Activated B cell treated with CpG ODN at 0.5 μM for 24 hours (primary cell): ENCODE results near the gene PPP1R1C. TPM values are rescaled to one million over a fixed set of nuclear protein-coding genes. Genes with fewer than 3 reads are reported as not detected.

Experiments used
- ATAC-seq: fragments of 200-7000 bp; cut with Tn5 transposase; one replicate; pipeline ENCODE4 v1.10.0; 2021; ENCODE audit warnings: low read depth, mild to moderate bottlenecking, moderate library complexity
- CTCF ChIA-PET: fragments of 350-600 bp; sonication (Branson Sonifier 250); formaldehyde crosslinking; loops from one replicate; lab custom pipeline; 2021; ENCODE audit warnings: antibody characterized with exemption; lab: Charles Lee
- POLR2A ChIA-PET: fragments of 350-600 bp; sonication (Branson Sonifier 250); formaldehyde crosslinking; loops from one replicate; lab custom pipeline; 2021; ENCODE audit warnings: antibody characterized with exemption; lab: Charles Lee
- DNase-seq: peaks from one replicate; pipeline ENCODE4 v3.0.0; 2022
- H3K27ac Mint-ChIP-seq: one replicate; pipeline ENCODE4 v1.8.0; 2020; ENCODE audit warnings: mixed read lengths
- H3K27me3 Mint-ChIP-seq: one replicate; pipeline ENCODE4 v1.8.0; 2021; ENCODE audit warnings: mixed read lengths
- H3K36me3 Mint-ChIP-seq: one replicate; pipeline ENCODE4 v1.8.0; 2021; ENCODE audit warnings: low read depth, mixed read lengths
- H3K4me1 Mint-ChIP-seq: one replicate; pipeline ENCODE4 v1.8.0; 2021; ENCODE audit warnings: mixed read lengths
- H3K4me3 Mint-ChIP-seq: one replicate; pipeline ENCODE4 v1.8.0; 2020; ENCODE audit warnings: mild to moderate bottlenecking, mixed read lengths
- H3K9me3 Mint-ChIP-seq: one replicate; pipeline ENCODE4 v1.8.0; 2020; ENCODE audit warnings: mixed read lengths
- intact Hi-C: fragments of 100-400 bp; cut with micrococcal nuclease; formaldehyde crosslinking; loops from one replicate; pipeline ENCODE4 v1.15.1; 2024
- total RNA-seq: library from RNA; stranded (reverse); gene quantifications from 2 replicates; pipeline ENCODE4 v1.2.3, GENCODE V29; 2022
- TF ChIP-seq, protein P1 (sequence below): fragments of 200-600 bp; IDR thresholded peaks from one replicate; pipeline ENCODE4 v1.8.0; 2022; ENCODE audit warnings: antibody characterized with exemption, mild to moderate bottlenecking

Gene PPP1R1C
- total RNA-seq, 1 donor from 2014 or later, result not detected

GRCh38 chr2:181971032-181971431 is 14.6 kb upstream of the PPP1R1C start:
- ChIA-PET CTCF (interaction anchor here (0.5 to 1.4 kb wide), 4 partner anchors 107 to 322 kb away, joined by 3 to 7 read pairs (median 4); no protein-coding TSS in a partner anchor), POLR2A (no interaction called here)
- no peak for DNase-seq
- intact Hi-C loops, result no loop called here
- Mint-ChIP-seq H3K36me3 (no peaks in the 10 kb centered on the region), H3K27ac (no peak overlapping the region), H3K4me1 (peaks cover 4% of the 10 kb centered on the region), H3K9me3 (no peaks in the 10 kb centered on the region), H3K4me3 (no peak overlapping the region), H3K27me3 (peaks cover 2% of the 10 kb centered on the region)
- no peak for ATAC-seq
- TF ChIP-seq, protein P1, sequence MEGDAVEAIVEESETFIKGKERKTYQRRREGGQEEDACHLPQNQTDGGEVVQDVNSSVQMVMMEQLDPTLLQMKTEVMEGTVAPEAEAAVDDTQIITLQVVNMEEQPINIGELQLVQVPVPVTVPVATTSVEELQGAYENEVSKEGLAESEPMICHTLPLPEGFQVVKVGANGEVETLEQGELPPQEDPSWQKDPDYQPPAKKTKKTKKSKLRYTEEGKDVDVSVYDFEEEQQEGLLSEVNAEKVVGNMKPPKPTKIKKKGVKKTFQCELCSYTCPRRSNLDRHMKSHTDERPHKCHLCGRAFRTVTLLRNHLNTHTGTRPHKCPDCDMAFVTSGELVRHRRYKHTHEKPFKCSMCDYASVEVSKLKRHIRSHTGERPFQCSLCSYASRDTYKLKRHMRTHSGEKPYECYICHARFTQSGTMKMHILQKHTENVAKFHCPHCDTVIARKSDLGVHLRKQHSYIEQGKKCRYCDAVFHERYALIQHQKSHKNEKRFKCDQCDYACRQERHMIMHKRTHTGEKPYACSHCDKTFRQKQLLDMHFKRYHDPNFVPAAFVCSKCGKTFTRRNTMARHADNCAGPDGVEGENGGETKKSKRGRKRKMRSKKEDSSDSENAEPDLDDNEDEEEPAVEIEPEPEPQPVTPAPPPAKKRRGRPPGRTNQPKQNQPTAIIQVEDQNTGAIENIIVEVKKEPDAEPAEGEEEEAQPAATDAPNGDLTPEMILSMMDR, result no peak

DNA sequence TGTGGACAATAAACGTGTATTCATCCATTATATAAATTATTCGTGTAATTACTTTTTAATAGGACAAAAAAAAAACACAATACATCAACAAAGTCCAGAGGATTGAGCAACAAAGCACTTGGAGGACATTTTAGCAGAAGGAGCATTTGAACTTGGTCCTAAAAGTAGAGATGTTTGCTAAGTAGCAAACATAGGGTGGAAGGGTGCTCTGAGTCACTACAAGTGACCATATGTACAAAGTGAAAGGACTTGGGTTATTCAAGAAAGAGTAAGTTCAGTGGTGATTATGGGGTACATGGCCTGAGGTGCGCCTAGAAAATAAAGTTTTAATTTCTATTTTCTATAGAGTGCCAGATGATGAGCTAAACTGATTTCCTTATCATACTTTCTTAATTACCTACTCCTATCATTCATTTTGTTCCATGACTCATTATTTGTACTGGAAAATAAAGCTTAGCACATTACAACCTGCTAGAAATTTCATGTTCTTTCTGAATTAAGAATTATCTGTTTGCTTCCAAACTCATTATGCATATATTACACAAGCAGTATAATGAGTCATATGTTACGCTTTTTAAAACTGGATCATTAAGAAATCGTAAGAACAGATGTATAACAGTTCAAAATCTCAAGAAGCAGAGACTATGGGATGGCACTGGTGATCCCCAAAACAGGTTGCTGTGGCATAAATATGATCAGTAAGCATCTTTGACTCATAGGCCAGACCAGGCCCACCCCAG is 13.1 kb upstream of the PPP1R1C start:
- Mint-ChIP-seq H3K4me3 (no peak overlapping the region), H3K27ac (no peak overlapping the region), H3K27me3 (peaks cover 4% of the 10 kb centered on the region), H3K36me3 (no peaks in the 10 kb centered on the region), H3K4me1 (peaks cover 2% of the 10 kb centered on the region), H3K9me3 (no peaks in the 10 kb centered on the region)
- intact Hi-C loops, result no loop called here
- CTCF ChIA-PET, result no interaction called here
- ATAC-seq (no peak), DNase-seq (no peak)
- TF ChIP-seq, protein P1, result no peak
- POLR2A ChIA-PET, result no interaction called here

- H3K9me3 Mint-ChIP-seq, result no peaks in the 10 kb centered on the region
- ChIA-PET CTCF (no interaction called here), POLR2A (no interaction called here)
- ATAC-seq (no peak), DNase-seq (no peak)
- no peak overlapping the region for H3K4me3 Mint-ChIP-seq
- H3K27ac Mint-ChIP-seq, result no peak overlapping the region
- H3K4me1 Mint-ChIP-seq, result peaks cover 9% of the 10 kb centered on the region
- H3K36me3 Mint-ChIP-seq, result no peaks in the 10 kb centered on the region
- peaks cover 4% of the 10 kb centered on the region for H3K27me3 Mint-ChIP-seq
- TF ChIP-seq, protein P1, result no peak
- intact Hi-C loops, result no loop called here
These were observed 12.4 kb upstream of the PPP1R1C start for GRCh38 chr2:181973171-181973783.

DNA sequence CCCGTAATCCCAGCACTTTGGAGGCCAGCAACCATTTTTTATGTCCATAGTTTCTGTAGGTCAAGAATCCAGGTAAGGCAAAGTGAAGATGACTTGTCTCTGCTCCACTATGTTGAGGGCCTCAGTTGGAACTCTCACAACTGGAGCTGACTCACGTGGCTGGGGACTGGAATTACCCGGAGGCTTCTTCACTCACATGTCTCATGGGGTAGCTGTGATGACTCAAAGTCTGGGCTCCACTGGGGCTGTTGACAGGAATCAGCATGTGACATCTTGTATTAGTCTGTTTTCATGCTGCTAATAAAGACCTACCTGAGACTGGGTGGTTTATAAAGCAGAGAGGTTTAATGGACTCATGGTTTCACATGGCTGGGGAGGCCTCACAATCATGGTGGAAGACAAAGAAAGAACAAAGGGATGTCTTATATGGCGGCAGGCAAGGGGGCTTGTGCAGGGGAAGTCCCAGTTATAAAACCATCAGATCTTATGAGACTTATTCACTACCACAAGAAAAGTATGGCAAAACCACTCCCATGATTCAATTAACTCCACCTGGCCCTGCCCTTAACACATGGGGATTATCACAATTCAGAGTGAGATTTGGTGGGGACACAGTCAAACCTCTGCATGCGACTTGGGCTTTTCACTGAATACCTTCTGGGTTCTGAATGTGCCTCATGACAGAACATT is 7.8 kb upstream of the PPP1R1C start:
- no peaks in the 10 kb centered on the region for H3K9me3 Mint-ChIP-seq
- no peak overlapping the region for H3K4me3 Mint-ChIP-seq
- peak overlapping the region; percentile 30 for H3K27ac Mint-ChIP-seq
- CTCF ChIA-PET, result no interaction called here
- intact Hi-C loops, result no loop called here
- ATAC-seq (peak; percentile 74), DNase-seq (no peak)
- POLR2A ChIA-PET, result no interaction called here
- peaks cover 3% of the 10 kb centered on the region for H3K27me3 Mint-ChIP-seq
- H3K4me1 Mint-ChIP-seq, result peaks cover 12% of the 10 kb centered on the region
- TF ChIP-seq, protein P1, result no peak
- no peaks in the 10 kb centered on the region for H3K36me3 Mint-ChIP-seq
